ENCODE data around the gene FRMD5. TPM values are rescaled to one million over a fixed set of nuclear protein-coding genes. Genes with fewer than 3 reads are reported as not detected.

FRMD5 gene
- total and polyA plus RNA-seq, 2 donors (not counting 1 experiment from before 2014, with no cell fraction given): 1.9 to 4.3 TPM

DNA sequence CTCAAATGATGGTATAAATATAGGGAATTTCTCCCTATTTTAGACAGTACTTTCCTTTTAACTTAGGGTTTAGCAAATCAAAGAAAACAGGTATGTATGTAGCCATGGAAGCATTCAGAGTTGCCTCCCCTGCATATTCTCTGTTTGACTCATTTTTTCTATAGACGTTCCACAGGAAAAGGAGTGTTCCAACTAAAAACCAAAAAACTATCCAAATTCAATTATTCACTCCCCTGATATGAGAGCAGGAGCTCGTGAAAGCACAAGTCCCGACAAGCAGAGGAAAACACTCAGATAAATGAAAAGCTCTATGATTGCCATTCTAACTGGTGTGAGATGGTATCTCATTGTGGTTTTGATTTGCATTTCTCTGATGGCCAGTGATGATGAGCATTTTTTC, 119.5 kb downstream of the FRMD5 start:
- Histone ChIP-seq H3K27ac (ENCODE audit: insufficient read depth, low read length) (no peak overlapping the region), H3K9me3 (ENCODE audit: control insufficient read depth, insufficient read depth, low read depth, low read length) (no peaks in the 10 kb centered on the region), H3K27me3 (ENCODE audit: control insufficient read depth, insufficient read depth, low read length) (no peaks in the 10 kb centered on the region), H3K36me3 (ENCODE audit: control insufficient read depth, insufficient read depth, low read length) (no peaks in the 10 kb centered on the region), H3K9ac (ENCODE audit: insufficient read depth, low read length) (no peak overlapping the region), H3K79me2 (ENCODE audit: control insufficient read depth, insufficient read depth, low read length) (no peaks in the 10 kb centered on the region), H3K4me3 (replicated peaks in 1 of 4; ENCODE audit: control extremely low read depth in 1 of 4, insufficient read depth in 1 of 4, low read depth in 3 of 4, low read length in 4 of 4) (no peak overlapping the region), H3K4me1 (ENCODE audit: control insufficient read depth, extremely low read depth, insufficient read depth, low read length) (no peaks in the 10 kb centered on the region), H2AFZ (ENCODE audit: low read length) (no peak overlapping the region), H3K4me2 (ENCODE audit: extremely low read depth, insufficient read depth, low read length) (no peak overlapping the region), H4K20me1 (ENCODE audit: control insufficient read depth, extremely low read depth, insufficient read depth, low read length) (no peaks in the 10 kb centered on the region)
- TF ChIP-seq, protein P1, sequence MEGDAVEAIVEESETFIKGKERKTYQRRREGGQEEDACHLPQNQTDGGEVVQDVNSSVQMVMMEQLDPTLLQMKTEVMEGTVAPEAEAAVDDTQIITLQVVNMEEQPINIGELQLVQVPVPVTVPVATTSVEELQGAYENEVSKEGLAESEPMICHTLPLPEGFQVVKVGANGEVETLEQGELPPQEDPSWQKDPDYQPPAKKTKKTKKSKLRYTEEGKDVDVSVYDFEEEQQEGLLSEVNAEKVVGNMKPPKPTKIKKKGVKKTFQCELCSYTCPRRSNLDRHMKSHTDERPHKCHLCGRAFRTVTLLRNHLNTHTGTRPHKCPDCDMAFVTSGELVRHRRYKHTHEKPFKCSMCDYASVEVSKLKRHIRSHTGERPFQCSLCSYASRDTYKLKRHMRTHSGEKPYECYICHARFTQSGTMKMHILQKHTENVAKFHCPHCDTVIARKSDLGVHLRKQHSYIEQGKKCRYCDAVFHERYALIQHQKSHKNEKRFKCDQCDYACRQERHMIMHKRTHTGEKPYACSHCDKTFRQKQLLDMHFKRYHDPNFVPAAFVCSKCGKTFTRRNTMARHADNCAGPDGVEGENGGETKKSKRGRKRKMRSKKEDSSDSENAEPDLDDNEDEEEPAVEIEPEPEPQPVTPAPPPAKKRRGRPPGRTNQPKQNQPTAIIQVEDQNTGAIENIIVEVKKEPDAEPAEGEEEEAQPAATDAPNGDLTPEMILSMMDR (conservative IDR thresholded peaks at IDR 0.05 in 1 of 2, IDR thresholded peaks at IDR 0.05 in 1 of 2; ENCODE audit: low read depth in 1 of 2, low read length in 2 of 2): no peak
- peak in 1 of 2 donors; percentile 91 for DNase-seq (ENCODE audit: low read depth in 2 of 2)

DNA sequence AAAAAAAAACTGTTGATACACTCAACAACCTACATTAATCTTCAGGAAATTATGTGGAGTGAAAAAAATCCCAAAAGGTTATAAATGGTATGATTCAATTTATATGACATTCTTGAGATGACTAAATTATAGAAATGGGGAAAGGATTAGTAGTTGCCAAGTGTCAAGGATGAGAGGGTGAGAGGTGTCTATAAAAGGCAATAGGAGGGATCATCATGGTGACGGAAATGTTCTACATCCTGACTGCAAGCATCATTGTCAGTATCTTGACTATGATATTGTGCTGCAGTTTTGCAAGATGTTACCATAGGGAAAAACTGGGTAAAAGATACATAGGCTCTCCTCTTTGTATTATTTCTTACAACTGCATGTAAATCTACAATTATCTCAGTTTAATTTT, 125.6 kb downstream of the FRMD5 start:
- Histone ChIP-seq H3K27me3 (ENCODE audit: control insufficient read depth, insufficient read depth, low read length) (no peaks in the 10 kb centered on the region), H3K36me3 (ENCODE audit: control insufficient read depth, insufficient read depth, low read length) (no peaks in the 10 kb centered on the region), H3K4me1 (ENCODE audit: control insufficient read depth, extremely low read depth, insufficient read depth, low read length) (no peaks in the 10 kb centered on the region), H3K4me2 (ENCODE audit: extremely low read depth, insufficient read depth, low read length) (no peak overlapping the region), H2AFZ (ENCODE audit: low read length) (no peak overlapping the region), H3K79me2 (ENCODE audit: control insufficient read depth, insufficient read depth, low read length) (no peaks in the 10 kb centered on the region), H4K20me1 (ENCODE audit: control insufficient read depth, extremely low read depth, insufficient read depth, low read length) (no peaks in the 10 kb centered on the region), H3K9ac (ENCODE audit: insufficient read depth, low read length) (no peak overlapping the region), H3K9me3 (ENCODE audit: control insufficient read depth, insufficient read depth, low read depth, low read length) (no peaks in the 10 kb centered on the region), H3K4me3 (replicated peaks in 1 of 4; ENCODE audit: control extremely low read depth in 1 of 4, insufficient read depth in 1 of 4, low read depth in 3 of 4, low read length in 4 of 4) (no peak overlapping the region), H3K27ac (ENCODE audit: insufficient read depth, low read length) (no peak overlapping the region)
- DNase-seq (ENCODE audit: low read depth in 2 of 2): no peak
- no peak for TF ChIP-seq EZH2 (IDR thresholded peaks at IDR 0.05; ENCODE audit: low read length, missing control alignments)
- TF ChIP-seq, protein P1 (conservative IDR thresholded peaks at IDR 0.05 in 1 of 2, IDR thresholded peaks at IDR 0.05 in 1 of 2; ENCODE audit: low read depth in 1 of 2, low read length in 2 of 2): no peak

DNA sequence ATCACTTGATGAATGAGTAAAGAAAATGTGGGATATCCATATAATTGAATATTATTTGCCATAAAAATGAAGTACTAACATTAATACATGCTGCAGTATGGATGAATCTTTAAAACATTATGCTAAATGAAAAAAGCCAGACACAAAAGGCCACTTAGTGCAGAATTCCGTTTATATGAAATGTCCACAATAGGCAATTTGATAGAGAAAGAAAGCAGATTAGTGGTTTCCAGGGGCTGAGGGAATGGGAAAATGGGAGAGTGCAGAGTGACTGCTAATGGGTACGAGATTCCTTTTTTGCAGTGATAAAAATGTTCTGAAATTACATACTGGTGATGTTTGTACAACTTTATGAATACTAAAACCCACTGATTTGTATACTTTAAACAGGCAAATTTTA, 126.7 kb downstream of the FRMD5 start:
- Histone ChIP-seq H3K27me3 (ENCODE audit: control insufficient read depth, insufficient read depth, low read length) (no peaks in the 10 kb centered on the region), H2AFZ (ENCODE audit: low read length) (no peak overlapping the region), H3K36me3 (ENCODE audit: control insufficient read depth, insufficient read depth, low read length) (no peaks in the 10 kb centered on the region), H4K20me1 (ENCODE audit: control insufficient read depth, extremely low read depth, insufficient read depth, low read length) (no peaks in the 10 kb centered on the region), H3K4me1 (ENCODE audit: control insufficient read depth, extremely low read depth, insufficient read depth, low read length) (no peaks in the 10 kb centered on the region), H3K9ac (ENCODE audit: insufficient read depth, low read length) (no peak overlapping the region), H3K9me3 (ENCODE audit: control insufficient read depth, insufficient read depth, low read depth, low read length) (no peaks in the 10 kb centered on the region), H3K27ac (ENCODE audit: insufficient read depth, low read length) (no peak overlapping the region), H3K79me2 (ENCODE audit: control insufficient read depth, insufficient read depth, low read length) (no peaks in the 10 kb centered on the region), H3K4me2 (ENCODE audit: extremely low read depth, insufficient read depth, low read length) (no peak overlapping the region), H3K4me3 (replicated peaks in 1 of 4; ENCODE audit: control extremely low read depth in 1 of 4, insufficient read depth in 1 of 4, low read depth in 3 of 4, low read length in 4 of 4) (no peak overlapping the region)
- DNase-seq (ENCODE audit: low read depth in 2 of 2): no peak
- TF ChIP-seq, protein P1 (conservative IDR thresholded peaks at IDR 0.05 in 1 of 2, IDR thresholded peaks at IDR 0.05 in 1 of 2; ENCODE audit: low read depth in 1 of 2, low read length in 2 of 2): no peak
- no peak for TF ChIP-seq EZH2 (IDR thresholded peaks at IDR 0.05; ENCODE audit: low read length, missing control alignments)

Data from fibroblast of lung (primary cell).